ENCODE data around the gene BMPR1B.
"Not testable (repeated sequence)": the region's sequence is repeated elsewhere in the genome, so short reads cannot be mapped to it uniquely, and the experiment has no call there.

Gene BMPR1B

GRCh38 chr4:95049551-95050233, 291.9 kb downstream of the BMPR1B start:
- DNase-seq = no peak

- DNase-seq = no peak
Measured at GRCh38 chr4:95050980-95051701, 293.4 kb downstream of the BMPR1B start.

GRCh38 chr4:95051702-95052020, 293.9 kb downstream of the BMPR1B start:
- DNase-seq = no peak

GRCh38 chr4:95058991-95059390, 301.2 kb downstream of the BMPR1B start:
- DNase-seq = no peak

GRCh38 chr4:95059663-95060062, 301.9 kb downstream of the BMPR1B start:
- no peak for DNase-seq

- no peak for DNase-seq
Measured at GRCh38 chr4:95061220-95061619, 303.5 kb downstream of the BMPR1B start.

- DNase-seq = not testable (repeated sequence)
Measured at GRCh38 chr4:95061801-95062200, 304.0 kb downstream of the BMPR1B start.

GRCh38 chr4:95066050-95066449, 308.3 kb downstream of the BMPR1B start:
- DNase-seq = no peak

GRCh38 chr4:95068401-95068800, 310.6 kb downstream of the BMPR1B start:
- no peak for DNase-seq

GRCh38 chr4:95068818-95069478, 311.2 kb downstream of the BMPR1B start:
- no peak for DNase-seq

- DNase-seq = no peak
Measured at GRCh38 chr4:95071851-95072250, 314.1 kb downstream of the BMPR1B start.

GRCh38 chr4:95073646-95074045, 315.9 kb downstream of the BMPR1B start:
- no peak for DNase-seq

GRCh38 chr4:95077864-95078263, 320.1 kb downstream of the BMPR1B start:
- no peak for DNase-seq

GRCh38 chr4:95080969-95081368, 323.2 kb downstream of the BMPR1B start:
- DNase-seq = no peak

- no peak for DNase-seq
Measured at GRCh38 chr4:95084584-95084983, 326.8 kb downstream of the BMPR1B start.

- DNase-seq = no peak
Measured at GRCh38 chr4:95085124-95085833, 327.5 kb downstream of the BMPR1B start.

GRCh38 chr4:95086551-95086950, 328.8 kb downstream of the BMPR1B start:
- DNase-seq = no peak

- DNase-seq = no peak
Measured at GRCh38 chr4:95087657-95088455, 330.1 kb downstream of the BMPR1B start.

- no peak for DNase-seq
Measured at GRCh38 chr4:95091272-95091671, 333.5 kb downstream of the BMPR1B start.

GRCh38 chr4:95092766-95093165, 335.0 kb downstream of the BMPR1B start:
- DNase-seq = no peak

- DNase-seq = no peak
Measured at GRCh38 chr4:95093460-95093859, 335.7 kb downstream of the BMPR1B start.

All from NCI-H1436 treated with DMSO at 0.1 percent for 48 hours (cell line).